HEK293 (cell line): Measurements from ENCODE around the gene CAVIN3.

Experiments used
- CTCF ChIA-PET: fragments of 350-600 bp; formaldehyde crosslinking; extraction: SDS; loops from one replicate; lab custom pipeline; 2021; ENCODE audit warnings: antibody characterized with exemption; lab: Yijun Ruan, JAX
- POLR2A ChIA-PET: fragments of 300-600 bp; formaldehyde crosslinking; extraction: SDS; loops from one replicate; lab custom pipeline; 2020; ENCODE audit warnings: antibody characterized with exemption, inconsistent platforms; lab: Yijun Ruan, JAX
- H3K27ac ChIP-seq: fragments of 200-500 bp; sonication (Bioruptor generic); 2 replicates; pipeline ENCODE4 v1.5.1; 2014; ENCODE audit warnings: low read depth, low read length, control low read depth, inconsistent platforms; ENCODE audit errors: extremely low read depth
- H3K36me3 ChIP-seq, 2 experiments: fragments of 200-500 bp in 1 of 2; sonication (Bioruptor generic) in 1 of 2; 1 replicate in 1 of 2; 2 replicates in 1 of 2; pipeline ENCODE4 v1.5.1; 2014 to 2017; ENCODE audit warnings: inconsistent platforms in 2 of 2, low read length in 2 of 2; ENCODE audit not compliant: control insufficient read depth in 2 of 2, insufficient read depth in 1 of 2
- H3K4me1 ChIP-seq: fragments of 200-500 bp; sonication (Bioruptor generic); 2 replicates; pipeline ENCODE4 v1.5.1; 2014; ENCODE audit warnings: mild to moderate bottlenecking, low read length, inconsistent platforms; ENCODE audit not compliant: control insufficient read depth, insufficient read depth
- H3K4me3 ChIP-seq: 2 replicates; pipeline ENCODE4 v1.5.1; 2011; ENCODE audit warnings: low read depth, mild to moderate bottlenecking, control low read depth, low read length, moderate library complexity
- H3K9me3 ChIP-seq: fragments of 200-500 bp; sonication (Bioruptor generic); 2 replicates; pipeline ENCODE4 v1.5.1; 2014; ENCODE audit warnings: low read depth, low read length, inconsistent platforms; ENCODE audit not compliant: control insufficient read depth, insufficient read depth
- PATZ1 ChIP-seq: fragments of 450-650 bp; formaldehyde crosslinking; IDR thresholded peaks from 2 replicates; pipeline ENCODE4 v1.5.1; 2016; ENCODE audit warnings: missing biosample characterization, missing genetic modification characterization
- PBX3 ChIP-seq: sonication (generic); formaldehyde crosslinking; IDR thresholded peaks from 2 replicates; pipeline ENCODE4 v1.8.1; 2022; ENCODE audit warnings: mild to moderate bottlenecking, moderate library complexity, missing genetic modification reagents
- PRDM6 ChIP-seq: fragments of 450-650 bp; formaldehyde crosslinking; IDR thresholded peaks from 2 replicates; pipeline ENCODE4 v1.5.1; 2017; ENCODE audit warnings: missing biosample characterization, missing genetic modification characterization
- TRIM28 ChIP-seq: IDR thresholded peaks from 2 replicates; pipeline ENCODE4 v1.6.1; 2011; ENCODE audit warnings: low read length, control low read depth, borderline replicate concordance
- ZIC2 ChIP-seq: fragments of 450-650 bp; formaldehyde crosslinking; IDR thresholded peaks from 2 replicates; pipeline ENCODE4 v1.5.1; 2016; ENCODE audit warnings: missing biosample characterization, missing genetic modification characterization
- ZNF132 ChIP-seq: fragments of 450-650 bp; formaldehyde crosslinking; IDR thresholded peaks from 2 replicates; pipeline ENCODE4 v1.5.1; 2017; ENCODE audit warnings: missing biosample characterization, missing genetic modification characterization, borderline replicate concordance
- ZNF18 ChIP-seq: fragments of 450-650 bp; formaldehyde crosslinking; IDR thresholded peaks from 2 replicates; pipeline ENCODE4 v1.5.1; 2016; ENCODE audit warnings: missing biosample characterization, missing genetic modification characterization
- ZNF221 ChIP-seq: fragments of 450-650 bp; formaldehyde crosslinking; IDR thresholded peaks from 2 replicates; pipeline ENCODE4 v1.5.1; 2017; ENCODE audit warnings: missing biosample characterization, missing genetic modification characterization, borderline replicate concordance
- ZNF26 ChIP-seq: fragments of 450-650 bp; formaldehyde crosslinking; IDR thresholded peaks from 2 replicates; pipeline ENCODE4 v1.5.1; 2016; ENCODE audit warnings: missing biosample characterization, missing genetic modification characterization
- ZNF302 ChIP-seq: fragments of 450-650 bp; formaldehyde crosslinking; IDR thresholded peaks from 2 replicates; pipeline ENCODE4 v1.5.1; 2016; ENCODE audit warnings: missing biosample characterization, missing genetic modification characterization, low read depth
- ZNF37A ChIP-seq: fragments of 450-650 bp; IDR thresholded peaks from 2 replicates; pipeline ENCODE4 v1.5.1; 2018; ENCODE audit warnings: missing biosample characterization, missing genetic modification characterization
- ZNF391 ChIP-seq: fragments of 450-650 bp; formaldehyde crosslinking; IDR thresholded peaks from 2 replicates; pipeline ENCODE4 v1.5.1; 2016; ENCODE audit warnings: low read depth, missing biosample characterization, missing genetic modification characterization, borderline replicate concordance
- ZNF426 ChIP-seq: fragments of 450-650 bp; formaldehyde crosslinking; IDR thresholded peaks from 2 replicates; pipeline ENCODE4 v1.5.1; 2017; ENCODE audit warnings: missing biosample characterization, missing genetic modification characterization, mild to moderate bottlenecking, inconsistent platforms, moderate library complexity
- ZNF48 ChIP-seq: fragments of 450-650 bp; formaldehyde crosslinking; IDR thresholded peaks from 2 replicates; pipeline ENCODE4 v1.5.1; 2016; ENCODE audit warnings: missing biosample characterization, missing genetic modification characterization
- ZNF514 ChIP-seq: fragments of 450-650 bp; formaldehyde crosslinking; IDR thresholded peaks from 2 replicates; pipeline ENCODE4 v1.5.1; 2016; ENCODE audit warnings: missing biosample characterization, missing genetic modification characterization
- ZNF660 ChIP-seq: fragments of 450-650 bp; IDR thresholded peaks from 2 replicates; pipeline ENCODE4 v1.5.1; 2018; ENCODE audit warnings: missing biosample characterization, mild to moderate bottlenecking, missing genetic modification characterization
- ZNF830 ChIP-seq: fragments of 450-650 bp; IDR thresholded peaks from 2 replicates; pipeline ENCODE4 v1.5.0; 2018; ENCODE audit warnings: missing biosample characterization, missing genetic modification characterization, low read depth, mild to moderate bottlenecking, moderate library complexity
- TF ChIP-seq, protein P1 (sequence below): fragments of 450-650 bp; formaldehyde crosslinking; IDR thresholded peaks from 2 replicates; pipeline ENCODE4 v1.5.1; 2016; ENCODE audit warnings: missing biosample characterization, missing genetic modification characterization
- TF ChIP-seq, protein P2 (sequence below): fragments of 450-650 bp; formaldehyde crosslinking; IDR thresholded peaks from 2 replicates; pipeline ENCODE4 v1.5.1; 2016; ENCODE audit warnings: missing biosample characterization, missing genetic modification characterization

Gene CAVIN3

GRCh38 chr11:6303661-6304060, 16.6 kb downstream of the CAVIN3 start (continued):
- TF ChIP-seq, protein P1, sequence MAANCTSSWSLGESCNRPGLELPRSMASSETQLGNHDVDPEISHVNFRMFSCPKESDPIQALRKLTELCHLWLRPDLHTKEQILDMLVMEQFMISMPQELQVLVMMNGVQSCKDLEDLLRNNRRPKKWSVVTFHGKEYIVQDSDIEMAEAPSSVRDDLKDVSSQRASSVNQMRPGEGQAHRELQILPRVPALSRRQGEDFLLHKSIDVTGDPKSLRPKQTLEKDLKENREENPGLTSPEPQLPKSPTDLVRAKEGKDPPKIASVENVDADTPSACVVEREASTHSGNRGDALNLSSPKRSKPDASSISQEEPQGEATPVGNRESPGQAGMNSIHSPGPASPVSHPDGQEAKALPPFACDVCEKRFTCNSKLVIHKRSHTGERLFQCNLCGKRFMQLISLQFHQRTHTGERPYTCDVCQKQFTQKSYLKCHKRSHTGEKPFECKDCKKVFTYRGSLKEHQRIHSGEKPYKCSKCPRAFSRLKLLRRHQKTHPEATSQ (tag by site-specific recombination): no peak

DNA sequence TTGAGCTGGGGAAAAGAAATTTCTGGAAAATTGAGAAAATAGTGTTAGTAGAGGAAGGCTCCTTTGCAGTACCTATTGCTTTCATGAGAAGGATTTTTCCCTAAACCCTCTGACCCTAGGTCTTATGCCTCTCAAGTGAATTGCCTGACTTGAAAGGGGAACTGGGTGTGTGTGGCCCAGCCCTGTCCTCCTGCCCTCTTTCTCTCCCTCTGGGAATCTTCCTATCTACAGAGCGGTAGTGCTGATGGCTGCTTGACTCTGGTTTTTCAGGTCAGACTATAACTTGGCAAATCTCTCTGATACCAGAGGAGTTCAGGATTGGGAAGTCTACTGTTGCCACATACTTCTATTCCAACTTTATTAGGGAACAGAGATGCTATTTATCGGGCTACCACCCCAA, 19.2 kb downstream of the CAVIN3 start:
- H3K4me3 ChIP-seq: no peak overlapping the region
- no peaks in the 10 kb centered on the region for H3K4me1 ChIP-seq
- no peaks in the 10 kb centered on the region for H3K9me3 ChIP-seq
- TF ChIP-seq TRIM28 (no peak), ZNF37A (no peak), PATZ1 (tag by site-specific recombination) (no peak), ZNF48 (no peak), ZNF302 (tag by site-specific recombination) (no peak), PRDM6 (tag by site-specific recombination) (no peak), ZNF18 (no peak), ZNF426 (no peak), ZNF26 (tag by site-specific recombination) (no peak)
- TF ChIP-seq, protein P2, sequence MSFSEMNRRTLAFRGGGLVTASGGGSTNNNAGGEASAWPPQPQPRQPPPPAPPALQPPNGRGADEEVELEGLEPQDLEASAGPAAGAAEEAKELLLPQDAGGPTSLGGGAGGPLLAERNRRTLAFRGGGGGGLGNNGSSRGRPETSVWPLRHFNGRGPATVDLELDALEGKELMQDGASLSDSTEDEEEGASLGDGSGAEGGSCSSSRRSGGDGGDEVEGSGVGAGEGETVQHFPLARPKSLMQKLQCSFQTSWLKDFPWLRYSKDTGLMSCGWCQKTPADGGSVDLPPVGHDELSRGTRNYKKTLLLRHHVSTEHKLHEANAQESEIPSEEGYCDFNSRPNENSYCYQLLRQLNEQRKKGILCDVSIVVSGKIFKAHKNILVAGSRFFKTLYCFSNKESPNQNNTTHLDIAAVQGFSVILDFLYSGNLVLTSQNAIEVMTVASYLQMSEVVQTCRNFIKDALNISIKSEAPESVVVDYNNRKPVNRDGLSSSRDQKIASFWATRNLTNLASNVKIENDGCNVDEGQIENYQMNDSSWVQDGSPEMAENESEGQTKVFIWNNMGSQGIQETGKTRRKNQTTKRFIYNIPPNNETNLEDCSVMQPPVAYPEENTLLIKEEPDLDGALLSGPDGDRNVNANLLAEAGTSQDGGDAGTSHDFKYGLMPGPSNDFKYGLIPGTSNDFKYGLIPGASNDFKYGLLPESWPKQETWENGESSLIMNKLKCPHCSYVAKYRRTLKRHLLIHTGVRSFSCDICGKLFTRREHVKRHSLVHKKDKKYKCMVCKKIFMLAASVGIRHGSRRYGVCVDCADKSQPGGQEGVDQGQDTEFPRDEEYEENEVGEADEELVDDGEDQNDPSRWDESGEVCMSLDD: no peak
- no peaks in the 10 kb centered on the region for H3K36me3 ChIP-seq
- CTCF ChIA-PET: interaction anchor here (0.7 kb wide), 1 partner anchor 50 kb away, joined by 5 read pairs; no protein-coding TSS in a partner anchor
- H3K27ac ChIP-seq: no peak overlapping the region
- POLR2A ChIA-PET: interaction anchor here (0.6 kb wide), 1 partner anchor 1234 kb away, joined by 3 read pairs; no protein-coding TSS in a partner anchor

DNA sequence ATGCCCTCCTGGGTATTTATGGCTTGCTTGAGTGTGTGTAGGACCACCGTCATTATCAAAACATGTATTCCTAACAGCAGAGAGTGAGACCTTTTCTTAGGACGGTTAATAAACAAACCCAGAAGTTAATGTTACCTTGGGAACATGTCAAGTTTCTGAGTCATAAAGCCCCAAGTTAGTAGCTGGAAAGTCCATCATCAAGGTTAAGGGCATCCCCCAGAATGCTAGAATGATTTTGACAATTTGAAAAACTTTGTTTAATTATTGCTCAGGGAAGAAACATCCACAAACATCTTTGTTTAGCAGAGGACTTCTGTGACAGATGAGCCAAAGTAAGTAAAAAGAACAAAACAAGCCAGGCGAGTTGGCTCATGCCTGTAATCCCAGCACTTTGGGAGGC, 20.0 kb downstream of the CAVIN3 start:
- Histone ChIP-seq H3K27ac (no peak overlapping the region), H3K4me1 (no peaks in the 10 kb centered on the region), H3K9me3 (no peaks in the 10 kb centered on the region), H3K36me3 (no peaks in the 10 kb centered on the region), H3K4me3 (no peak overlapping the region)
- CTCF ChIA-PET: interaction anchor here (1.2 kb wide), 1 partner anchor 49 kb away, joined by 5 read pairs; no protein-coding TSS in a partner anchor
- POLR2A ChIA-PET: no interaction called here
- TF ChIP-seq ZIC2 (no peak), ZNF660 (no peak), ZNF514 (tag by site-specific recombination) (no peak), ZNF830 (tag by site-specific recombination) (no peak), ZNF391 (tag by site-specific recombination) (no peak), ZNF132 (tag by site-specific recombination) (no peak), PBX3 (CRISPR knock-in tag) (no peak), ZNF221 (tag by site-specific recombination) (no peak), ZNF18 (no peak)
